ENCODE data around the gene MEG3. TPM values are rescaled to one million over a fixed set of nuclear protein-coding genes. Genes with fewer than 3 reads are reported as not detected.
A peak's percentile ranks its signal among the peaks of the same experiment; 100 is the strongest.

Gene MEG3
- total and polyA plus RNA-seq, 2 donors from 2014 or later, result 24.0 to 29.6 TPM

DNA sequence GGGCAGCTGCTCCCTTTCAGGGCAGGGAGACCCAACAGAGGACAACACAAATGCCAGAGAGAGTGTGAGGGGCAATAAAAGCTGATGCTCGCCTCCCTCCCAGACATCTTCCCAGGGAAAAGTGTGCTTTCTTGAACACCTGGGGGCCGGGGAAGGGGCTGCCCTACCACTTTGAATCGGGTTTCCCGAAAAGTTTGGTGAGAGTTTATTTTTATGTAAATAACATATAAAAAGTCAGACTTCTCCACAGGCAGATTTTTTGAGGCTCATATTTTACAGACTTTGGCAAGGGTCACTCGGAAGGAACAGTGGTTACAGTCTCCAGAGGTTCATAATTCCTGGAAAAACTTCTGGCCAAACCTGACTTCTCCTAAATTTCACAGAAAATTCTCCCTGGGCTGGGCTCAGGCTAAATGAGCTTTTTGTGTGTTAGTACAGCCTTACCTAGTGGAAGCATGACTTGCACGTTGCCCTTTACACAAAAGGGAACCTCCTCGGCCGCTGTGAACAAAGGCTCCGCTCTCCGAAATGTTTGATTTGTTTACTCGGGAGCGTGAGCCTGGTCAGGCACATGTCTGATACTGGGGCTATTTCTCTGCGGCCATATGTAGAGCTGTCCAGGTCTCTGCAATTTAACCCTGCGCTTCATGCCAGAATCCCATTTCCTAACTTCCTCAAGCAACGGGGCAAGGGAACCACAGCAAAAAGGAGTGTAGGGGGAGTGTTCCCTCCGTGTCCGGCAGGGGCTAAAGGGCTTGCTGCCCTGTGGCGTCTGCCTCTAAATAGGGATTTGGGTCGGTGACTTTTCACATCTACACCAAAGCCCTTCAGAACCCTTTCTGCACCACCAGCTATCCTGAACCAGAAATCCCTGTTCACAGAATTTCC is 74.2 kb downstream of the MEG3 start:
- Histone ChIP-seq H3K4me3 (ENCODE audit: low read length in 3 of 3) (peak overlapping the region in 1 of 3 donors; percentile 21), H3K27ac (ENCODE audit: low read depth in 2 of 2, low read length in 2 of 2) (no peak overlapping the region), H3K4me1 (ENCODE audit: control insufficient read depth in 2 of 3, insufficient read depth in 2 of 3, low read depth in 1 of 3, low read length in 3 of 3) (peaks cover 0 to 7% (median 3%) of the 10 kb centered on the region in 3 donors), H3K9me3 (ENCODE audit: control insufficient read depth in 2 of 3, insufficient read depth in 1 of 3, low read length in 3 of 3) (no peaks in the 10 kb centered on the region), H3K9ac (ENCODE audit: low read length in 3 of 3) (no peak overlapping the region), H3K36me3 (ENCODE audit: control insufficient read depth in 2 of 3, insufficient read depth in 3 of 3, low read length in 3 of 3) (no peaks in the 10 kb centered on the region), H3K27me3 (ENCODE audit: control insufficient read depth, insufficient read depth, low read length) (no peaks in the 10 kb centered on the region)
- FAIRE-seq, result no peak
- intact Hi-C loops (cut with DNase I), result no loop called here
- TF ChIP-seq, protein P1, sequence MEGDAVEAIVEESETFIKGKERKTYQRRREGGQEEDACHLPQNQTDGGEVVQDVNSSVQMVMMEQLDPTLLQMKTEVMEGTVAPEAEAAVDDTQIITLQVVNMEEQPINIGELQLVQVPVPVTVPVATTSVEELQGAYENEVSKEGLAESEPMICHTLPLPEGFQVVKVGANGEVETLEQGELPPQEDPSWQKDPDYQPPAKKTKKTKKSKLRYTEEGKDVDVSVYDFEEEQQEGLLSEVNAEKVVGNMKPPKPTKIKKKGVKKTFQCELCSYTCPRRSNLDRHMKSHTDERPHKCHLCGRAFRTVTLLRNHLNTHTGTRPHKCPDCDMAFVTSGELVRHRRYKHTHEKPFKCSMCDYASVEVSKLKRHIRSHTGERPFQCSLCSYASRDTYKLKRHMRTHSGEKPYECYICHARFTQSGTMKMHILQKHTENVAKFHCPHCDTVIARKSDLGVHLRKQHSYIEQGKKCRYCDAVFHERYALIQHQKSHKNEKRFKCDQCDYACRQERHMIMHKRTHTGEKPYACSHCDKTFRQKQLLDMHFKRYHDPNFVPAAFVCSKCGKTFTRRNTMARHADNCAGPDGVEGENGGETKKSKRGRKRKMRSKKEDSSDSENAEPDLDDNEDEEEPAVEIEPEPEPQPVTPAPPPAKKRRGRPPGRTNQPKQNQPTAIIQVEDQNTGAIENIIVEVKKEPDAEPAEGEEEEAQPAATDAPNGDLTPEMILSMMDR (IDR thresholded peaks at IDR 0.05; ENCODE audit: borderline replicate concordance, extremely low read depth, insufficient read depth), result no peak
- peak in 2 of 5 donors; percentile 51 to 59 for DNase-seq

DNA sequence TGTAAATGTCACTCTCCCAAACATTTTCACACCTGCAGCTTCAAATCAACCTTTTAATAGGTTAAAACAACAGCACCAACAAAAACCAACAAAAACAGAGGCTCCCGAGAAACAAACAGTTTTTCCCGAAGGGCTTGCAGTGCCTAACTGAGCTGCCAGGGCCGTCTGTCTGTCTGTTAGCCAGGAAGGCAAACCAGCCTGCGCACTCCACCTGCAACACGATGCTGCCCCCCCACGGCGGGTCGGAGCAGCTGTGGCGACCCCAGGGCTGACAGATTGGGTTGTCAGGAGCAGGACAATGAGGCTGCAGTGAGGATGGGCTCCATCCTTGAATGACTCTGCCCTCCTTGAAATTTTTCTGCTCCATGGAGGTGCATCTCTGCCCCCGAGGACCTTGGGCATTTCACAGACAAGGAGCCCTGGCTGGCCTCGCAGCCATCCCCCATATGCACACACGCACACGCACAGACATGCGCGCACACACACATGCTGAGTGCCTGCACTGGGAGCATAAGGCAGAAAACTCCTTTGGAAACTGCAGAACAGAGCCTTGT is 75.0 kb downstream of the MEG3 start:
- peak in 4 of 5 donors; percentile 46 to 77 (median 62) for DNase-seq
- H3K27me3 ChIP-seq (ENCODE audit: control insufficient read depth, insufficient read depth, low read length), result no peaks in the 10 kb centered on the region

DNA sequence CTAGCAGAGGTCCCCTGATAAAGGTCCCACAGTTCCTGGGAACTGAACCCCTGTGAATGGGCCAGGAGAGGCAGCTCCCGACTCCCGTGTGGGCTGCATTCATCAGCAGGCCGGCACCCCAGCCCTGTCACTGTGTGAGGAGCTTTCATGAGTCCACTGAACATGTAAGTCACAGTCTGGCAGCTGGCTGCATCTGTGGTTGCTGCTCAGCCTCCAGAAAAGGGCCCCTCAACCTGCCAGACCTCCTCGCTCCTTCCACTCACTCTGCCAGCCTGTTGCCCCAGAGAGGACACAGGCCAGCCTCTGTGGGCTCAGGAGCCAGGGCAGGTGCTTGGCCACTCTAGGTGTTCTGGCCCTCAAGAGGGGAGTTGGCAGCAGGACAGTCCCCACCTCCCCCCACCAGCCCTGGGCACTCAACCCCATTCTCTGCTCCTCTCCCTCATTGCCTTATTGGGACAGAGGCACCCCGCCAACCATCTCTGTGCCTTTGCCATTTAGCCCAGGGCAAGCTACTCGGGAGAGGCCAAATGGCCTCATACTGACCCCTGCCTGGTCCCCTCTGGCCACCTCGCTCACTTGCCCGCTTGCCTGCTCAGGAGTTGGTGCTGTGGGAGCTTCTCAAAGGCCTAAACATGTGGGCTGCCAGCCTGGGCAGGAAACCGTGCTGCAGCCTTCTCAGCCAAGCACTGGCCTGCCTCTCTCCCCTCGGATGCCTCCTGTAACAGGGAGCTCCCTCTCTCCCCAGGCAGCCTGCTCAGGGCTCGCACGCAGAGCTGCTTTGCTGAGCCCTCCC is 75.7 kb downstream of the MEG3 start:
- Histone ChIP-seq H3K9ac (ENCODE audit: low read length in 3 of 3) (no peak overlapping the region), H3K9me3 (ENCODE audit: control insufficient read depth in 2 of 3, insufficient read depth in 1 of 3, low read length in 3 of 3) (no peaks in the 10 kb centered on the region), H3K27me3 (ENCODE audit: control insufficient read depth, insufficient read depth, low read length) (no peaks in the 10 kb centered on the region), H3K4me1 (ENCODE audit: control insufficient read depth in 2 of 3, insufficient read depth in 2 of 3, low read depth in 1 of 3, low read length in 3 of 3) (peaks cover 0 to 7% (median 3%) of the 10 kb centered on the region in 3 donors), H3K36me3 (ENCODE audit: control insufficient read depth in 2 of 3, insufficient read depth in 3 of 3, low read length in 3 of 3) (no peaks in the 10 kb centered on the region), H3K4me3 (ENCODE audit: low read length in 3 of 3) (no peak overlapping the region), H3K27ac (ENCODE audit: low read depth in 2 of 2, low read length in 2 of 2) (no peak overlapping the region)
- intact Hi-C loops (cut with DNase I), result no loop called here
- FAIRE-seq (no peak), DNase-seq (no peak)
- TF ChIP-seq, protein P1 (IDR thresholded peaks at IDR 0.05; ENCODE audit: borderline replicate concordance, extremely low read depth, insufficient read depth), result no peak

More for the DNA sequence above, 75.0 kb downstream of the MEG3 start:
- H3K9ac ChIP-seq (ENCODE audit: low read length in 3 of 3), result no peak overlapping the region
- H3K27ac ChIP-seq (ENCODE audit: low read depth in 2 of 2, low read length in 2 of 2), result no peak overlapping the region
- no peaks in the 10 kb centered on the region for H3K36me3 ChIP-seq (ENCODE audit: control insufficient read depth in 2 of 3, insufficient read depth in 3 of 3, low read length in 3 of 3)
- no peak for FAIRE-seq
- no peak overlapping the region for H3K4me3 ChIP-seq (ENCODE audit: low read length in 3 of 3)
- no peaks in the 10 kb centered on the region for H3K9me3 ChIP-seq (ENCODE audit: control insufficient read depth in 2 of 3, insufficient read depth in 1 of 3, low read length in 3 of 3)
- intact Hi-C loops (cut with DNase I), result no loop called here
- H3K4me1 ChIP-seq (ENCODE audit: control insufficient read depth in 2 of 3, insufficient read depth in 2 of 3, low read depth in 1 of 3, low read length in 3 of 3), result peaks cover 0 to 7% (median 3%) of the 10 kb centered on the region in 3 donors
- TF ChIP-seq, protein P1 (IDR thresholded peaks at IDR 0.05; ENCODE audit: borderline replicate concordance, extremely low read depth, insufficient read depth), result peak; percentile 30

Measured in kidney (tissue), 14 donors.